Nephron (organoid): ENCODE data around the gene DIPK1C.

ENCODE experiments used
- H3K27ac Mint-ChIP-seq, 3 experiments: 2 replicates each; pipeline ENCODE4 v1.8.0; 2020; ENCODE audit warnings: mixed read lengths in 3 of 3, mild to moderate bottlenecking in 2 of 3, moderate library complexity in 1 of 3
- H3K27me3 Mint-ChIP-seq: 2 replicates; pipeline ENCODE4 v1.8.0; 2021; ENCODE audit warnings: low read depth, mild to moderate bottlenecking, moderate library complexity, mixed read lengths
- H3K36me3 Mint-ChIP-seq: 2 replicates; pipeline ENCODE4 v1.8.0; 2020; ENCODE audit warnings: low read depth, mixed read lengths
- H3K4me1 Mint-ChIP-seq: 2 replicates; pipeline ENCODE4 v1.8.0; 2020; ENCODE audit warnings: mixed read lengths
- H3K4me3 Mint-ChIP-seq, 3 experiments: 2 replicates each; pipeline ENCODE4 v1.8.0; 2020; ENCODE audit warnings: mild to moderate bottlenecking in 3 of 3, mixed read lengths in 3 of 3, moderate library complexity in 2 of 3
- H3K9me3 Mint-ChIP-seq: 2 replicates; pipeline ENCODE4 v1.8.0; 2020; ENCODE audit warnings: mixed read lengths
- TF ChIP-seq, protein P1 (sequence below), 3 experiments: fragments of 200-600 bp; sonication (generic); IDR thresholded peaks; one replicate each; pipeline ENCODE4 v1.5.0; 2021; ENCODE audit warnings: antibody characterized with exemption in 3 of 3; ENCODE audit not compliant: unreplicated experiment in 3 of 3

The DIPK1C gene

DNA sequence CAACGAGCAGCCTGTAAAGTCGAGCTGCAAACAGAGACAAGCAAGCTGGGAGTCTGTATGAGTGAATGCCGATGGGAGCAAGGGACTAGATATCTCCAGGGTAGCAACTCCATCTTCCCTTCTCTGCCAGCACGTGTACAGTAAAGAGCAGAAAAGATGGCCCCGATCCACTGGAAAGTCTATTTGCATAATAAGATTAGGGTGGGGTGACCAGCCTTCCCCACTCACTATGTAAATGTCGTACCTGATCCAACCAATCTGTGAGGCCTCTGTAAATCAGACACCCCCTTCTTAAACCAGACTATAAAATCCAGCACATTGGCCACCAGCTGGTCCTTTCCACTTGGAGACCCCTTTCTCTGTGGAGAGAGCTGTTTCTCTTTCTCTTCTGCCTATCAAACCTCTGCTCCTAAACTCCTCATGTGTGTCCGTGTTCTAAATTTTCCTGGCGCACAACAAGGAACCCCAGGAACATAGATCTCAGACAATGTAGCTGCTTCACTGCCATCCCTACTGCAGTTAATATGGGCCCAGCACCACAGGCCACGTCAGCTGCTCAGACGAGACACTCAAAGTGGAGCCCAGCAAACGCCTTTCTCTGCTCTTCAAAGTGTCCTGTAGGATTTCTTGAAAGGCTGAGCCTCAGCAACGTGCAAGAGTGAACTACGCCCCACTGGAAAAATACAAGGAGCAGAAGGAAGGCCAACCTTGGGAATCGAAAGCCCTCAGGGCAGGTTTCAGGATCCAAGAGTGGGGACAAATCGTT, 26.1 kb downstream of the DIPK1C start:
- Mint-ChIP-seq H3K9me3 (no peaks in the 10 kb centered on the region), H3K4me1 (peaks cover 35% of the 10 kb centered on the region), H3K27me3 (peaks cover 26% of the 10 kb centered on the region), H3K4me3 (no peak overlapping the region), H3K36me3 (no peaks in the 10 kb centered on the region), H3K27ac (peak overlapping the region in 2 of 3 experiments; percentile 3 to 55)
- TF ChIP-seq, protein P1, sequence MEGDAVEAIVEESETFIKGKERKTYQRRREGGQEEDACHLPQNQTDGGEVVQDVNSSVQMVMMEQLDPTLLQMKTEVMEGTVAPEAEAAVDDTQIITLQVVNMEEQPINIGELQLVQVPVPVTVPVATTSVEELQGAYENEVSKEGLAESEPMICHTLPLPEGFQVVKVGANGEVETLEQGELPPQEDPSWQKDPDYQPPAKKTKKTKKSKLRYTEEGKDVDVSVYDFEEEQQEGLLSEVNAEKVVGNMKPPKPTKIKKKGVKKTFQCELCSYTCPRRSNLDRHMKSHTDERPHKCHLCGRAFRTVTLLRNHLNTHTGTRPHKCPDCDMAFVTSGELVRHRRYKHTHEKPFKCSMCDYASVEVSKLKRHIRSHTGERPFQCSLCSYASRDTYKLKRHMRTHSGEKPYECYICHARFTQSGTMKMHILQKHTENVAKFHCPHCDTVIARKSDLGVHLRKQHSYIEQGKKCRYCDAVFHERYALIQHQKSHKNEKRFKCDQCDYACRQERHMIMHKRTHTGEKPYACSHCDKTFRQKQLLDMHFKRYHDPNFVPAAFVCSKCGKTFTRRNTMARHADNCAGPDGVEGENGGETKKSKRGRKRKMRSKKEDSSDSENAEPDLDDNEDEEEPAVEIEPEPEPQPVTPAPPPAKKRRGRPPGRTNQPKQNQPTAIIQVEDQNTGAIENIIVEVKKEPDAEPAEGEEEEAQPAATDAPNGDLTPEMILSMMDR (IDR thresholded peaks at IDR 0.05; ENCODE audit: unreplicated experiment in 3 of 3), result no peak

DNA sequence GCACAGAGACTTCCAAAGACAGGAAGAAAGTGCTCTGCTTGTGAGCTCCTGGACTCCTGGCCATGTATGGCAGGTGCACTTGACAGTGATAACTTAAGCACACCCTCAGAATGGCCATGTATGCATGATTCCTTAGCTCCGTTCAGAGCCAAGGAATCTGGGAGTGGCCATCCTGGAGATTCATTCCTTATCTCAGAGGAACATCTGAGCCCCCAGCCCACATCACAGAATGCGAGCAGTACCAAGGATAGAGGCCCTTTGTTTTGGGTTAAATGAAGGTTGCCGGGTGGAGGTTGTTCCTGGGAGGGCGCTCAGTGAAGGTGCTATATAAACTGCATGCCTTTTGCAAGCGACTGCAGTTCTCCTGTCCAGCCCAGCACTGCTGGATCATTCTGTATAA, 26.9 kb downstream of the DIPK1C start:
- H3K27me3 Mint-ChIP-seq, result peaks cover 26% of the 10 kb centered on the region
- no peak overlapping the region for H3K4me3 Mint-ChIP-seq
- no peaks in the 10 kb centered on the region for H3K36me3 Mint-ChIP-seq
- H3K9me3 Mint-ChIP-seq, result no peaks in the 10 kb centered on the region
- peaks cover 35% of the 10 kb centered on the region for H3K4me1 Mint-ChIP-seq
- H3K27ac Mint-ChIP-seq, result peak overlapping the region in 1 of 3 experiments; percentile 3
- TF ChIP-seq, protein P1 (IDR thresholded peaks at IDR 0.05; ENCODE audit: unreplicated experiment in 3 of 3), result no peak

DNA sequence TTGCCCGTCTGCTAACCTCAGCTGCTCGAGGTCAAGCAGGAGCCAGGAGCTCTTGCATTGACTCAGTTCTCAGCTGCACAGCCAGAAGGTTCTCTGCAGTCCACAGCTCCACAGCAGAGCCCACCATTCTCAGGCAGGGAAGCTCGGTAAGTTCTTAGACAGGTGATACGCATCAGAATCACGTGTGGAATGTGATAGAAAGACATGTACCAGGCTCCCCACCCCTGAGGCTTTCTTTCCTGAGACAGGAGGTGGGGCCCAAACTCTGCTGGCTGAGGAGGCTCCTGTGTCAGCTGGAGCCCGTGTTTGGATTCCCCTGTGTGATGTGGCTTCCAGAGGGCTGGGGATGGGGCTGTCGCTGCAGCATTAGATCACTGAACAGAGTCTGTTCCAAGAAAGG, 28.0 kb downstream of the DIPK1C start:
- H3K27me3 Mint-ChIP-seq, result peaks cover 21% of the 10 kb centered on the region
- H3K36me3 Mint-ChIP-seq, result no peaks in the 10 kb centered on the region

DNA sequence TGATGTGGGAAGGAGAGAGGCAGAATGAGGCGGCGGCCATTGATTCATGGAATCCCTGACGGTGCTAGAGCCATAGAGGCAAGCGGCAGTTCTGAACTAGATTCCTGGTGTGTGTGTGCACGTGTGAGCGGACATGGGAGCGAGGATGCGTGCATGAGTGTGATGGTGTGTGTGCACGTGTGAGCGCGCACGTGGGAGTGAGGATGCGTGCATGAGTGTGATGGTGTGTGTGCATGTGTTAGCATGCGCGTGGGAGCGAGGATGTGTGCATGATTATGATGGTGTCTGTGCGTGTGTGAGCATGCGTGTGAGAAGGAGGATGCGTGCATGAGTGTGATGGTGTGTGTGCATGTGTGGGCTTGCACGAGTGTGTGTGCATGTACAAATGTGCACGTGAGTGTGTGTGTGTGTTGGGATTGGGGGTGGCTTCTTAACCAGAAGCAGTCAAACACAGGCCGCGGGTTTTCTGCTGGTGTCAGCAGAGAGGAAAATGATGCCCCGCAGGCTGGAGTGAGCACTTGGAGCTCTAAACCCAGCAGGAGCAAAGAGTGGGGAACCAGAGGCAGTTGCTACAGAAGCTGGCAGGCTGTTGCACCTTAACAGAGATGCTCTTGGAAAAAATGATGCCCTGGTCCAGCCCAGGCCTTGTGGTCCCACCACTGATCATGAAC, 29.5 kb downstream of the DIPK1C start:
- H3K4me3 Mint-ChIP-seq, result no peak overlapping the region
- peaks cover 47% of the 10 kb centered on the region for H3K4me1 Mint-ChIP-seq
- no peaks in the 10 kb centered on the region for H3K36me3 Mint-ChIP-seq
- no peaks in the 10 kb centered on the region for H3K9me3 Mint-ChIP-seq
- TF ChIP-seq, protein P1 (IDR thresholded peaks at IDR 0.05; ENCODE audit: unreplicated experiment in 3 of 3), result no peak
- no peak overlapping the region for H3K27ac Mint-ChIP-seq
- H3K27me3 Mint-ChIP-seq, result peaks cover 17% of the 10 kb centered on the region

More for the DNA sequence above, 28.0 kb downstream of the DIPK1C start:
- H3K4me3 Mint-ChIP-seq, result no peak overlapping the region
- peak overlapping the region in 1 of 3 experiments; percentile 23 for H3K27ac Mint-ChIP-seq
- H3K4me1 Mint-ChIP-seq, result peaks cover 37% of the 10 kb centered on the region
- TF ChIP-seq, protein P1 (IDR thresholded peaks at IDR 0.05; ENCODE audit: unreplicated experiment in 3 of 3), result no peak
- H3K9me3 Mint-ChIP-seq, result no peaks in the 10 kb centered on the region

DNA sequence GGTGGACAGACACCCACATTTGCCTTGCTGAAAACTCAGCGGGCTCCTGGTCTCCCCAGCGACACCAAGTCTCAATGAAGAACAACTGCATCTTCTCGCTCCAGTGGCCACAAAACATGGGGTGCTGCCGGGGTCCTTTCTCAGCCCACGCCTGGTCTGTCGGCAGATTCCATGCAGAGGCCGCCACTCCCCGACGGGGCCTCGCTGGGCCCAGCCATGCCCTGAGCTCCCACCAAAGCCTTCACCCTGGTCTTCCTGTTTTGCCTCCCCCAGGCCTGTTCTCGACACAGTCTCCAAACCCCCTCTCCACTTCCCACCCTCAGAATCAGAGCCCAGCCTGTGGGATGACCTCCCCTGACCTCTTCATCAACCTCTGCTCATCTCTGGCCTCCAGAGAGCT, 31.2 kb downstream of the DIPK1C start:
- H3K27me3 Mint-ChIP-seq, result peaks cover 8% of the 10 kb centered on the region
- H3K36me3 Mint-ChIP-seq, result no peaks in the 10 kb centered on the region
- H3K27ac Mint-ChIP-seq, result no peak overlapping the region
- H3K9me3 Mint-ChIP-seq, result no peaks in the 10 kb centered on the region
- peaks cover 49% of the 10 kb centered on the region for H3K4me1 Mint-ChIP-seq
- H3K4me3 Mint-ChIP-seq, result no peak overlapping the region
- TF ChIP-seq, protein P1 (IDR thresholded peaks at IDR 0.05; ENCODE audit: unreplicated experiment in 3 of 3), result no peak
